A172 (cell line): ENCODE measurements around the gene TMOD4. TPM values are rescaled to one million over a fixed set of nuclear protein-coding genes. Genes with fewer than 3 reads are reported as not detected.
"Not testable (repeated sequence)": the region's sequence is repeated elsewhere in the genome, so short reads cannot be mapped to it uniquely, and the experiment has no call there.

Source experiments
- DNase-seq: peaks from one replicate; pipeline ENCODE4 v3.0.0-alpha.2; 2015; ENCODE audit warnings: low spot score
- total RNA-seq: library from RNA; depleted of rRNA; stranded (reverse); fragments of >200 nt; shearing (Covaris generic); gene quantifications from 2 replicates; pipeline ENCODE4 v1.2.3, GENCODE V29; 2014; rRNA removed

TMOD4 gene
- total RNA-seq: 0.17 and 0.57 TPM in 2 replicates

GRCh38 chr1:151175863-151176262 lies at the start of gene TMOD4:
Gene TMOD4 (minus strand): TSS chr1:151175981. CDS start chr1:151174875, 1,106 bp downstream.
- no peak for DNase-seq

- DNase-seq: peak; percentile 41
Measured at GRCh38 chr1:151222130-151222529, 46.3 kb upstream of the TMOD4 start.

- peak; percentile 28 for DNase-seq
Measured at GRCh38 chr1:151221616-151222015, 45.8 kb upstream of the TMOD4 start.

GRCh38 chr1:151213560-151213959 lies 37.8 kb upstream of the TMOD4 start:
- no peak for DNase-seq

- peak; percentile 56 for DNase-seq
Measured at GRCh38 chr1:151211972-151212705, 36.4 kb upstream of the TMOD4 start.

GRCh38 chr1:151210830-151211229 lies 35.0 kb upstream of the TMOD4 start:
- peak; percentile 87 for DNase-seq

- not testable (repeated sequence) for DNase-seq
Measured at GRCh38 chr1:151205381-151205965, 29.7 kb upstream of the TMOD4 start.

- DNase-seq: peak; percentile 94
Measured at GRCh38 chr1:151199873-151200581, 24.2 kb upstream of the TMOD4 start.

- peak; percentile 100 for DNase-seq
Measured at GRCh38 chr1:151198254-151199127, 22.7 kb upstream of the TMOD4 start, which contains the start of gene PIP5K1A. Gene PIP5K1A (plus strand): TSS chr1:151198552. CDS start chr1:151198997, 445 bp downstream.

GRCh38 chr1:151197863-151198253 lies 22.1 kb upstream of the TMOD4 start:
- DNase-seq: peak; percentile 74

- peak; percentile 98 for DNase-seq
Measured at GRCh38 chr1:151196292-151196800, 20.6 kb upstream of the TMOD4 start.

GRCh38 chr1:151194894-151195594 lies 19.3 kb upstream of the TMOD4 start:
- DNase-seq: peak; percentile 100

GRCh38 chr1:151193856-151194255 lies 18.1 kb upstream of the TMOD4 start:
- peak; percentile 63 for DNase-seq

- DNase-seq: no peak
Measured at GRCh38 chr1:151193304-151193703, 17.5 kb upstream of the TMOD4 start.

GRCh38 chr1:151192047-151192446 lies 16.3 kb upstream of the TMOD4 start:
- DNase-seq: no peak

- peak; percentile 99 for DNase-seq
Measured at GRCh38 chr1:151189637-151190445, 14.1 kb upstream of the TMOD4 start, which contains the start of gene VPS72. Gene VPS72 (minus strand): TSS chr1:151190197. CDS start chr1:151190121, 76 bp downstream.

- not testable (repeated sequence) for DNase-seq
Measured at GRCh38 chr1:151188667-151189066, 12.9 kb upstream of the TMOD4 start.

- DNase-seq: no peak
Measured at GRCh38 chr1:151187205-151187604, 11.4 kb upstream of the TMOD4 start.

- DNase-seq: no peak
Measured at GRCh38 chr1:151184211-151184610, 8.4 kb upstream of the TMOD4 start.
